ENCODE data around the gene SNPH.

- TF ChIP-seq CTCF (IDR thresholded peaks at IDR 0.05) (no peak), POLR2A (IDR thresholded peaks at IDR 0.05) (no peak)
Observed at GRCh38 chr20:1264727-1265126, 1.4 kb upstream of the SNPH start.
